K562 (cell line): Measurements from ENCODE around the gene CACNA2D2.

ENCODE experiments used
- BDP1 ChIP-seq: IDR thresholded peaks from 3 replicates; pipeline ENCODE4 v1.6.1; 2011; ENCODE audit not compliant: insufficient read length, insufficient read depth
- HNRNPH1 ChIP-seq: fragments of 200-400 bp; formaldehyde crosslinking; optimal IDR thresholded peaks from 2 replicates; pipeline ENCODE3; 2017; ENCODE audit warnings: low read depth, mild to moderate bottlenecking, low read length, moderate library complexity
- IRF1 ChIP-seq: sonication (generic); formaldehyde crosslinking; IDR thresholded peaks from 2 replicates; pipeline ENCODE4 v1.8.0; 2022; ENCODE audit warnings: missing genetic modification reagents, mild to moderate bottlenecking, borderline replicate concordance
- ZBTB1 ChIP-seq: sonication (generic); formaldehyde crosslinking; IDR thresholded peaks from 2 replicates; pipeline ENCODE4 v1.8.1; 2023; ENCODE audit warnings: missing genetic modification reagents, low read depth, mild to moderate bottlenecking, borderline replicate concordance

GRCh38 chr3:50392101-50392715 lies 111.2 kb downstream of the CACNA2D2 start:
- TF ChIP-seq ZBTB1 (CRISPR knock-in tag) (no peak), HNRNPH1 (no peak), IRF1 (CRISPR knock-in tag) (no peak), BDP1 (no peak)
